ENCODE data around the gene TMEM91.

The TMEM91 gene

GRCh38 chr19:41363753-41364523, 12.4 kb upstream of the TMEM91 start, which contains the start of gene B9D2:
Gene B9D2, minus strand, starts transcription at chr19:41364149. Its CDS starts 630 bp downstream, at chr19:41363519.
- no peak for TF ChIP-seq CTCF (IDR thresholded peaks at IDR 0.05)

GRCh38 chr19:41364524-41365391, 11.6 kb upstream of the TMEM91 start:
- no peak for TF ChIP-seq CTCF (IDR thresholded peaks at IDR 0.05)

- TF ChIP-seq CTCF (IDR thresholded peaks at IDR 0.05): no peak
Observed at GRCh38 chr19:41366089-41366488, 10.2 kb upstream of the TMEM91 start.

GRCh38 chr19:41367848-41368301, 8.5 kb upstream of the TMEM91 start:
- TF ChIP-seq CTCF (IDR thresholded peaks at IDR 0.05): no peak

GRCh38 chr19:41369769-41370168, 6.6 kb upstream of the TMEM91 start:
- no peak for TF ChIP-seq CTCF (IDR thresholded peaks at IDR 0.05)

- TF ChIP-seq CTCF (IDR thresholded peaks at IDR 0.05): no peak
Observed at GRCh38 chr19:41371541-41371940, 4.8 kb upstream of the TMEM91 start.

GRCh38 chr19:41372501-41372900, 3.8 kb upstream of the TMEM91 start:
- TF ChIP-seq CTCF (IDR thresholded peaks at IDR 0.05): no peak
